ENCODE measurements around the gene CTDSPL. TPM values are rescaled to one million over a fixed set of nuclear protein-coding genes. Genes with fewer than 3 reads are reported as not detected.

The CTDSPL gene
- total RNA-seq, 1 experiment from 2014 or later: 14.0 TPM

GRCh38 chr3:38000242-38000916, 138.7 kb downstream of the CTDSPL start:
- DNase-seq (ENCODE audit: low spot score): no peak
- TF ChIP-seq EZH2 (IDR thresholded peaks at IDR 0.05; ENCODE audit: borderline replicate concordance, low read depth, low read length, poor library complexity, severe bottlenecking): no peak
- TF ChIP-seq, protein P1, sequence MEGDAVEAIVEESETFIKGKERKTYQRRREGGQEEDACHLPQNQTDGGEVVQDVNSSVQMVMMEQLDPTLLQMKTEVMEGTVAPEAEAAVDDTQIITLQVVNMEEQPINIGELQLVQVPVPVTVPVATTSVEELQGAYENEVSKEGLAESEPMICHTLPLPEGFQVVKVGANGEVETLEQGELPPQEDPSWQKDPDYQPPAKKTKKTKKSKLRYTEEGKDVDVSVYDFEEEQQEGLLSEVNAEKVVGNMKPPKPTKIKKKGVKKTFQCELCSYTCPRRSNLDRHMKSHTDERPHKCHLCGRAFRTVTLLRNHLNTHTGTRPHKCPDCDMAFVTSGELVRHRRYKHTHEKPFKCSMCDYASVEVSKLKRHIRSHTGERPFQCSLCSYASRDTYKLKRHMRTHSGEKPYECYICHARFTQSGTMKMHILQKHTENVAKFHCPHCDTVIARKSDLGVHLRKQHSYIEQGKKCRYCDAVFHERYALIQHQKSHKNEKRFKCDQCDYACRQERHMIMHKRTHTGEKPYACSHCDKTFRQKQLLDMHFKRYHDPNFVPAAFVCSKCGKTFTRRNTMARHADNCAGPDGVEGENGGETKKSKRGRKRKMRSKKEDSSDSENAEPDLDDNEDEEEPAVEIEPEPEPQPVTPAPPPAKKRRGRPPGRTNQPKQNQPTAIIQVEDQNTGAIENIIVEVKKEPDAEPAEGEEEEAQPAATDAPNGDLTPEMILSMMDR (conservative IDR thresholded peaks at IDR 0.05; ENCODE audit: low read depth, low read length): no peak
- ChIA-PET POLR2A (ENCODE audit: low non-redundant PET) (no interaction called here), CTCF (no interaction called here)
- H3K27ac ChIP-seq (ENCODE audit: low read depth, low read length, poor library complexity, severe bottlenecking): no peak overlapping the region
- H3K27me3 ChIP-seq (replicated peaks; ENCODE audit: insufficient read depth, low read depth, low read length, poor library complexity): no peaks in the 10 kb centered on the region
- peaks cover 5% of the 10 kb centered on the region for H3K4me1 ChIP-seq (ENCODE audit: insufficient read depth, low read length, poor library complexity, severe bottlenecking)
- H3K4me3 ChIP-seq (ENCODE audit: low read depth, low read length, poor library complexity, severe bottlenecking): no peak overlapping the region
- H3K9me3 ChIP-seq (ENCODE audit: low read depth, low read length, poor library complexity, severe bottlenecking): no peaks in the 10 kb centered on the region
- no peaks in the 10 kb centered on the region for H3K36me3 ChIP-seq (ENCODE audit: insufficient read depth, low read length, poor library complexity, severe bottlenecking)
- BruUV-seq (replicated peaks): no TSS peak
- intact Hi-C loops (cut with micrococcal nuclease; ENCODE audit: unreplicated experiment): no loop called here

GRCh38 chr3:38000965-38001455, 139.3 kb downstream of the CTDSPL start:
- H3K27me3 ChIP-seq (replicated peaks; ENCODE audit: insufficient read depth, low read depth, low read length, poor library complexity): no peaks in the 10 kb centered on the region
- BruUV-seq (replicated peaks): no TSS peak
- intact Hi-C loops (cut with micrococcal nuclease; ENCODE audit: unreplicated experiment): no loop called here
- no peak overlapping the region for H3K27ac ChIP-seq (ENCODE audit: low read depth, low read length, poor library complexity, severe bottlenecking)
- no peak for TF ChIP-seq EZH2 (IDR thresholded peaks at IDR 0.05; ENCODE audit: borderline replicate concordance, low read depth, low read length, poor library complexity, severe bottlenecking)
- TF ChIP-seq, protein P1 (conservative IDR thresholded peaks at IDR 0.05; ENCODE audit: low read depth, low read length): no peak
- H3K9me3 ChIP-seq (ENCODE audit: low read depth, low read length, poor library complexity, severe bottlenecking): no peaks in the 10 kb centered on the region
- DNase-seq (ENCODE audit: low spot score): no peak
- POLR2A ChIA-PET (ENCODE audit: low non-redundant PET): no interaction called here
- no peak overlapping the region for H3K4me3 ChIP-seq (ENCODE audit: low read depth, low read length, poor library complexity, severe bottlenecking)
- peaks cover 5% of the 10 kb centered on the region for H3K4me1 ChIP-seq (ENCODE audit: insufficient read depth, low read length, poor library complexity, severe bottlenecking)
- no peaks in the 10 kb centered on the region for H3K36me3 ChIP-seq (ENCODE audit: insufficient read depth, low read length, poor library complexity, severe bottlenecking)
- CTCF ChIA-PET: no interaction called here

- H3K27me3 ChIP-seq (replicated peaks; ENCODE audit: insufficient read depth, low read depth, low read length, poor library complexity): no peaks in the 10 kb centered on the region
- intact Hi-C loops (cut with micrococcal nuclease; ENCODE audit: unreplicated experiment): no loop called here
- no peak overlapping the region for H3K27ac ChIP-seq (ENCODE audit: low read depth, low read length, poor library complexity, severe bottlenecking)
- H3K4me3 ChIP-seq (ENCODE audit: low read depth, low read length, poor library complexity, severe bottlenecking): no peak overlapping the region
- no peak for TF ChIP-seq EZH2 (IDR thresholded peaks at IDR 0.05; ENCODE audit: borderline replicate concordance, low read depth, low read length, poor library complexity, severe bottlenecking)
- peaks cover 5% of the 10 kb centered on the region for H3K4me1 ChIP-seq (ENCODE audit: insufficient read depth, low read length, poor library complexity, severe bottlenecking)
- H3K9me3 ChIP-seq (ENCODE audit: low read depth, low read length, poor library complexity, severe bottlenecking): no peaks in the 10 kb centered on the region
- H3K36me3 ChIP-seq (ENCODE audit: insufficient read depth, low read length, poor library complexity, severe bottlenecking): no peaks in the 10 kb centered on the region
- ChIA-PET CTCF (no interaction called here), POLR2A (ENCODE audit: low non-redundant PET) (no interaction called here)
- DNase-seq (ENCODE audit: low spot score): no peak
- BruUV-seq (replicated peaks): no TSS peak
These were observed 139.9 kb downstream of the CTDSPL start for GRCh38 chr3:38001456-38002081.

Measured in A673 (cell line).